GM12878 (cell line): Measurements from ENCODE around the gene PRR13.
"Not testable (repeated sequence)": the region's sequence is repeated elsewhere in the genome, so short reads cannot be mapped to it uniquely, and the experiment has no call there.

Experiments
- CBFB ChIP-seq: IDR thresholded peaks from 2 replicates; pipeline ENCODE4 v1.6.1; 2016; ENCODE audit warnings: antibody characterized with exemption, low read depth
- CBX5 ChIP-seq: sonication (generic); IDR thresholded peaks from 2 replicates; pipeline ENCODE4 v1.6.1; 2016; ENCODE audit warnings: low read depth, moderate library complexity, mild to moderate bottlenecking, inconsistent platforms
- EP300 ChIP-seq, 2 experiments: fragments of 150-350 bp in 1 of 2; IDR thresholded peaks; 2 replicates each; pipeline ENCODE4 v1.6.1; 2011 to 2012; ENCODE audit warnings: low read depth in 2 of 2, low read length in 2 of 2, borderline replicate concordance in 1 of 2, improper control_type of control experiment in 1 of 2, inconsistent platforms in 1 of 2; ENCODE audit not compliant: control insufficient read depth in 1 of 2
- EZH2 ChIP-seq: IDR thresholded peaks from 2 replicates; pipeline ENCODE4 v1.6.1; 2012; ENCODE audit warnings: low read depth, mild to moderate bottlenecking, control low read depth, inconsistent platforms, low read length, borderline replicate concordance; ENCODE audit not compliant: control insufficient read depth
- POLR2A ChIP-seq: IDR thresholded peaks from 2 replicates; pipeline ENCODE4 v1.6.1; 2011; ENCODE audit warnings: low read depth, mild to moderate bottlenecking, low read length
- ZNF384 ChIP-seq: IDR thresholded peaks from 2 replicates; pipeline ENCODE4 v1.6.1; 2012; ENCODE audit warnings: low read depth, mild to moderate bottlenecking, low read length, improper control_type of control experiment, borderline replicate concordance
- TF ChIP-seq, protein P1 (sequence below): IDR thresholded peaks from 2 replicates; pipeline ENCODE4 v1.6.1; 2012; ENCODE audit warnings: low read length, inconsistent platforms
- TF ChIP-seq, protein P2 (sequence below), 3 experiments: IDR thresholded peaks in 2 of 3; conservative IDR thresholded peaks in 1 of 3; 2 replicates each; pipeline ENCODE4 v1.5.1; 2011; ENCODE audit warnings: low read depth in 3 of 3, low read length in 3 of 3, mild to moderate bottlenecking in 3 of 3, control low read depth in 2 of 3, moderate library complexity in 2 of 3, inconsistent platforms in 1 of 3, mixed read lengths in 1 of 3; ENCODE audit not compliant: control insufficient read depth in 2 of 3, insufficient read depth in 1 of 3; ENCODE audit errors: extremely low read depth in 1 of 3

DNA sequence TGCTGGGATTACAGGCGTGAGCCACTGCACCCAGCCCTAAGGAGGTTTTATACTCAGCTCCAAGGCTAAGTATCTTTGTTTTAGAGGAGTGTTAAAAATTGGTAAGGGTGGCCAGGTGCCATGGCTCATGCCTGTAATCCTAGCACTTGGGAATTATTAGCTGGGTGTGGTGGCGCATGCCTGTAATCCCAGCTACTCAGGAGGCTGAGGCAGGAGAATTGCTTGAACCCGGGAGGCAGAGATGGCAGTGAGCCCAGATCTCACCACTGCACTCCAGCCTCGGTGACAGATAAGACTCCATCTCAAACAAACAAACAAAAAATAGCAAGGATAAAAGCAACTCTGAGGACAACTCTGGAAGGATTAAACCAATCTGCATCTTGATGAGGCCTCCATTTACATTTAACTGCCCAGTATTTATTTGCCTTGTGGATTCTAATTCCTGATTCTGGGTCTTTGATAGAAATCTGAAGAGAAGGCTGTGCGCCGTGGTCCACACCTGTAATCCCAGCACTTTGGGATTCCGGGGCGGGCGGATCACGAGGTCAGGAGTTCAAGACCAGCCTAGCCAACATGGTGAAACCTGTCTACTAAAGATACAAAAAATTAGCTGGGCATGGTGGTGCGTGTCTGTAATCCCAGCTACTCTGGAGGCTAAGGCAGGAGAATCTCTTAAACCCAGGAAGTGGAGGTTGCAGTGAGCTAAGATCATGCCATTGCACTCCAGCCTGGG is 3.2 kb downstream of the PRR13 start:
- TF ChIP-seq ZNF384; CBFB; EP300 (IDR thresholded peaks at IDR 0.05; ENCODE audit: borderline replicate concordance in 1 of 2, control insufficient read depth in 1 of 2, low read depth in 2 of 2, low read length in 2 of 2); CBX5; EZH2; POLR2A: not testable (repeated sequence)
- TF ChIP-seq, protein P1, sequence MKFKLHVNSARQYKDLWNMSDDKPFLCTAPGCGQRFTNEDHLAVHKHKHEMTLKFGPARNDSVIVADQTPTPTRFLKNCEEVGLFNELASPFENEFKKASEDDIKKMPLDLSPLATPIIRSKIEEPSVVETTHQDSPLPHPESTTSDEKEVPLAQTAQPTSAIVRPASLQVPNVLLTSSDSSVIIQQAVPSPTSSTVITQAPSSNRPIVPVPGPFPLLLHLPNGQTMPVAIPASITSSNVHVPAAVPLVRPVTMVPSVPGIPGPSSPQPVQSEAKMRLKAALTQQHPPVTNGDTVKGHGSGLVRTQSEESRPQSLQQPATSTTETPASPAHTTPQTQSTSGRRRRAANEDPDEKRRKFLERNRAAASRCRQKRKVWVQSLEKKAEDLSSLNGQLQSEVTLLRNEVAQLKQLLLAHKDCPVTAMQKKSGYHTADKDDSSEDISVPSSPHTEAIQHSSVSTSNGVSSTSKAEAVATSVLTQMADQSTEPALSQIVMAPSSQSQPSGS = not testable (repeated sequence)
- TF ChIP-seq, protein P2, sequence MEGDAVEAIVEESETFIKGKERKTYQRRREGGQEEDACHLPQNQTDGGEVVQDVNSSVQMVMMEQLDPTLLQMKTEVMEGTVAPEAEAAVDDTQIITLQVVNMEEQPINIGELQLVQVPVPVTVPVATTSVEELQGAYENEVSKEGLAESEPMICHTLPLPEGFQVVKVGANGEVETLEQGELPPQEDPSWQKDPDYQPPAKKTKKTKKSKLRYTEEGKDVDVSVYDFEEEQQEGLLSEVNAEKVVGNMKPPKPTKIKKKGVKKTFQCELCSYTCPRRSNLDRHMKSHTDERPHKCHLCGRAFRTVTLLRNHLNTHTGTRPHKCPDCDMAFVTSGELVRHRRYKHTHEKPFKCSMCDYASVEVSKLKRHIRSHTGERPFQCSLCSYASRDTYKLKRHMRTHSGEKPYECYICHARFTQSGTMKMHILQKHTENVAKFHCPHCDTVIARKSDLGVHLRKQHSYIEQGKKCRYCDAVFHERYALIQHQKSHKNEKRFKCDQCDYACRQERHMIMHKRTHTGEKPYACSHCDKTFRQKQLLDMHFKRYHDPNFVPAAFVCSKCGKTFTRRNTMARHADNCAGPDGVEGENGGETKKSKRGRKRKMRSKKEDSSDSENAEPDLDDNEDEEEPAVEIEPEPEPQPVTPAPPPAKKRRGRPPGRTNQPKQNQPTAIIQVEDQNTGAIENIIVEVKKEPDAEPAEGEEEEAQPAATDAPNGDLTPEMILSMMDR (IDR thresholded peaks at IDR 0.05 in 2 of 3, conservative IDR thresholded peaks at IDR 0.05 in 1 of 3; ENCODE audit: control insufficient read depth in 2 of 3, extremely low read depth in 1 of 3, insufficient read depth in 1 of 3, low read depth in 3 of 3, low read length in 3 of 3) = not testable (repeated sequence)
